H1 (cell line): ENCODE measurements around the gene MSH4. TPM values are rescaled to one million over a fixed set of nuclear protein-coding genes. Genes with fewer than 3 reads are reported as not detected.

ENCODE experiments used
- CTCF ChIA-PET: fragments of 300-600 bp; sonication (Branson Sonifier 250); formaldehyde crosslinking; loops from one replicate; lab custom pipeline; 2021; ENCODE audit not compliant: partially characterized antibody; lab: Charles Lee
- POLR2A ChIA-PET: fragments of 300-600 bp; sonication (Branson Sonifier 250); formaldehyde crosslinking; loops from one replicate; lab custom pipeline; 2021; ENCODE audit warnings: inconsistent platforms; ENCODE audit not compliant: partially characterized antibody; lab: Charles Lee
- DNase-seq, 2 experiments: peaks; one replicate each; pipeline versions ENCODE4 v3.0.0 to v3.0.0-alpha.2; 2010 to 2022; ENCODE audit warnings: low spot score in 2 of 2, low read depth in 1 of 2, mixed read lengths in 1 of 2
- FAIRE-seq: peaks from 2 replicates; lab custom pipeline; 2011; peaks lifted over from hg19 to GRCh38; lab: Jason Lieb, UNC
- H2AFZ ChIP-seq: 2 replicates; pipeline ENCODE4 v1.8.1; 2012; ENCODE audit warnings: low read length, inconsistent platforms
- H2AK5ac ChIP-seq: 2 replicates; pipeline ENCODE4 v1.6.1; 2013; ENCODE audit warnings: low read depth, low read length
- H2BK120ac ChIP-seq: replicated peaks from 2 replicates; pipeline ENCODE3; 2013; ENCODE audit warnings: low read depth, low read length, inconsistent platforms
- H2BK12ac ChIP-seq: 2 replicates; pipeline ENCODE4 v1.6.1; 2013; ENCODE audit warnings: low read depth, low read length
- H2BK15ac ChIP-seq: 2 replicates; pipeline ENCODE4 v1.6.1; 2013; ENCODE audit warnings: low read length
- H2BK20ac ChIP-seq: 2 replicates; pipeline ENCODE4 v1.6.1; 2013; ENCODE audit warnings: low read length
- H2BK5ac ChIP-seq: 2 replicates; pipeline ENCODE4 v1.6.1; 2013; ENCODE audit warnings: low read depth, low read length
- H3K14ac ChIP-seq: 2 replicates; pipeline ENCODE4 v1.6.1; 2013; ENCODE audit warnings: inconsistent platforms; ENCODE audit not compliant: insufficient read length
- H3K18ac ChIP-seq: 2 replicates; pipeline ENCODE4 v1.6.1; 2013; ENCODE audit warnings: low read length; ENCODE audit errors: extremely low read depth
- H3K23ac ChIP-seq: 2 replicates; pipeline ENCODE4 v1.6.1; 2013; ENCODE audit warnings: inconsistent platforms; ENCODE audit not compliant: insufficient read length
- H3K23me2 ChIP-seq: 2 replicates; pipeline ENCODE4 v1.6.1; 2013; ENCODE audit warnings: low read depth, low read length
- H3K27ac ChIP-seq: 2 replicates; pipeline ENCODE4 v1.6.1; 2011; ENCODE audit warnings: low read depth, low read length, inconsistent platforms
- H3K27me3 ChIP-seq, 4 experiments: replicated peaks in 1 of 4; 1 replicate in 1 of 4; 2 replicates in 3 of 4; pipeline versions ENCODE4 v1.6.1 to v1.8.1; 2011 to 2013; ENCODE audit warnings: low read length in 3 of 4, mild to moderate bottlenecking in 3 of 4, inconsistent platforms in 2 of 4, mixed read lengths in 2 of 4, moderate library complexity in 1 of 4; ENCODE audit not compliant: control insufficient read depth in 3 of 4, insufficient read depth in 3 of 4; ENCODE audit errors: extremely low read depth in 1 of 4
- H3K36me3 ChIP-seq, 4 experiments: 2 replicates each; pipeline versions ENCODE4 v1.6.1 to v1.8.1; 2011 to 2013; ENCODE audit warnings: mild to moderate bottlenecking in 4 of 4, low read length in 3 of 4, moderate library complexity in 2 of 4, control low read depth in 1 of 4, inconsistent platforms in 1 of 4; ENCODE audit not compliant: insufficient read depth in 4 of 4, control insufficient read depth in 2 of 4
- H3K4ac ChIP-seq: replicated peaks from 2 replicates; pipeline ENCODE3; 2013; ENCODE audit warnings: low read length, low read depth, mixed read lengths, inconsistent platforms; ENCODE audit not compliant: insufficient read length
- H3K4me1 ChIP-seq, 4 experiments: replicated peaks in 1 of 4; 1 replicate in 1 of 4; 2 replicates in 3 of 4; pipeline versions ENCODE4 v1.6.1 to v1.8.1; 2011 to 2013; ENCODE audit warnings: low read length in 3 of 4, inconsistent platforms in 2 of 4, mixed read lengths in 1 of 4; ENCODE audit not compliant: insufficient read depth in 4 of 4, control insufficient read depth in 3 of 4
- H3K4me2 ChIP-seq, 2 experiments: 2 replicates each; pipeline versions ENCODE4 v1.6.1 to v1.8.1; 2011 to 2013; ENCODE audit warnings: low read depth in 2 of 2, low read length in 2 of 2, control low read depth in 1 of 2, inconsistent platforms in 1 of 2, mild to moderate bottlenecking in 1 of 2; ENCODE audit not compliant: insufficient read depth in 1 of 2
- H3K4me3 ChIP-seq, 4 experiments: fragments of 200-600, 300-600 bp in 1 of 4; sonication (generic), shearing (Covaris generic), sonication (Bioruptor Twin) in 1 of 4; 2 replicates each; pipeline versions ENCODE4 v1.5.1 to v1.8.1; 2011 to 2016; ENCODE audit warnings: low read length in 4 of 4, low read depth in 3 of 4, control low read depth in 2 of 4, inconsistent platforms in 2 of 4, mild to moderate bottlenecking in 2 of 4, mixed read lengths in 1 of 4, moderate library complexity in 1 of 4; ENCODE audit not compliant: insufficient read depth in 2 of 4; ENCODE audit errors: extremely low read depth in 1 of 4
- H3K56ac ChIP-seq: replicated peaks from 2 replicates; pipeline ENCODE3; 2013; ENCODE audit warnings: low read depth, mild to moderate bottlenecking, mixed read lengths, low read length, inconsistent platforms; ENCODE audit not compliant: insufficient read length
- H3K79me1 ChIP-seq: 2 replicates; pipeline ENCODE4 v1.6.1; 2013; ENCODE audit warnings: low read depth, low read length, control low read depth
- H3K79me2 ChIP-seq, 2 experiments: 2 replicates each; pipeline versions ENCODE4 v1.6.1 to v1.8.1; 2012 to 2013; ENCODE audit warnings: low read length in 2 of 2, mild to moderate bottlenecking in 2 of 2, inconsistent platforms in 1 of 2; ENCODE audit not compliant: insufficient read depth in 2 of 2, control insufficient read depth in 1 of 2
- H3K9ac ChIP-seq, 4 experiments: replicated peaks in 1 of 4; 1 replicate in 1 of 4; 2 replicates in 3 of 4; pipeline versions ENCODE4 v1.6.1 to v1.8.1; 2011 to 2013; ENCODE audit warnings: low read depth in 3 of 4, low read length in 3 of 4, control low read depth in 2 of 4, mild to moderate bottlenecking in 2 of 4, moderate library complexity in 2 of 4, inconsistent platforms in 1 of 4; ENCODE audit errors: extremely low read depth in 1 of 4
- H3K9me3 ChIP-seq, 2 experiments: 2 replicates each; pipeline versions ENCODE4 v1.6.1 to v1.8.1; 2012 to 2013; ENCODE audit warnings: mild to moderate bottlenecking in 2 of 2, moderate library complexity in 2 of 2, control low read depth in 1 of 2, inconsistent platforms in 1 of 2, low read depth in 1 of 2, low read length in 1 of 2, mixed read lengths in 1 of 2; ENCODE audit not compliant: insufficient read depth in 2 of 2
- H4K20me1 ChIP-seq, 2 experiments: replicated peaks in 1 of 2; 2 replicates each; pipeline versions ENCODE3 to v1.8.1; 2011 to 2013; ENCODE audit warnings: inconsistent platforms in 2 of 2, low read length in 2 of 2, mild to moderate bottlenecking in 1 of 2; ENCODE audit not compliant: insufficient read depth in 2 of 2, control insufficient read depth in 1 of 2
- H4K5ac ChIP-seq: 2 replicates; pipeline ENCODE4 v1.6.1; 2013; ENCODE audit warnings: low read length, low read depth, mixed read lengths, inconsistent platforms; ENCODE audit not compliant: insufficient read length
- H4K8ac ChIP-seq: 2 replicates; pipeline ENCODE4 v1.8.0; 2013; ENCODE audit warnings: mild to moderate bottlenecking, moderate library complexity, low read length, inconsistent platforms; ENCODE audit not compliant: insufficient read depth; ENCODE audit errors: extremely low read depth
- H4K91ac ChIP-seq: replicated peaks from 2 replicates; pipeline ENCODE3; 2013; ENCODE audit warnings: low read length, mixed read lengths, inconsistent platforms; ENCODE audit not compliant: insufficient read length
- CHD1 ChIP-seq: IDR thresholded peaks from 2 replicates; pipeline ENCODE4 v1.6.1; 2012; ENCODE audit warnings: low read depth, low read length, improper control_type of control experiment
- KDM1A ChIP-seq: fragments of 200-600, 300-600 bp; sonication (generic); IDR thresholded peaks from 2 replicates; pipeline ENCODE4 v1.7.1; 2016; ENCODE audit warnings: mild to moderate bottlenecking, low read length, borderline replicate concordance
- MAX ChIP-seq: IDR thresholded peaks from 2 replicates; pipeline ENCODE4 v1.6.1; 2012; ENCODE audit warnings: inconsistent platforms
- SIRT6 ChIP-seq: IDR thresholded peaks from one replicate; pipeline ENCODE4 v1.7.1; 2012; ENCODE audit warnings: low read length, inconsistent platforms
- SP2 ChIP-seq: IDR thresholded peaks from 2 replicates; pipeline ENCODE4 v1.6.1; 2012; ENCODE audit warnings: mild to moderate bottlenecking, low read length, inconsistent platforms
- WGBS, 2 experiments: shearing (Covaris generic) in 1 of 2; methylation state at CpG; one replicate each; pipeline versions ENCODE4 v1.1.6 to v1.1.7; 2013 to 2015; ENCODE audit warnings: low lambda C conversion rate in 2 of 2, mixed read lengths in 2 of 2, inconsistent platforms in 1 of 2, low coverage in 1 of 2, missing lambda C conversion rate in 1 of 2; ENCODE audit not compliant: insufficient replicate concordance in 2 of 2, insufficient coverage in 1 of 2, insufficient read length in 1 of 2; ENCODE audit errors: extremely low coverage in 1 of 2, missing lambda C conversion rate in 1 of 2; 5-methylcytosine and 5-hydroxymethylcytosine counted together
- polyA plus RNA-seq, 7 experiments: library from polyadenylated mRNA; depleted of rRNA in 3 of 7; stranded (reverse) in 5 of 7; unstranded in 2 of 7; fragments of >200 nt in 5 of 7; fragments of 200-250 nt in 2 of 7; gene quantifications; 1 replicate in 5 of 7; 2 replicates in 1 of 7; 4 replicates in 1 of 7; pipeline versions ENCODE4 v1.2.1 to v1.2.3, GENCODE V29; 2011 to 2013; ENCODE audit warnings: missing spikeins in 2 of 7, mixed read lengths in 2 of 7
- total RNA-seq: library from RNA; stranded (reverse); fragmentation: NEBNext Ultra II Directional; extraction: Animal tissue kit (Norgen Biotek cat#: 25700); gene quantifications from 2 replicates; pipeline ENCODE4 v1.2.1, GENCODE V29; 2021

Gene MSH4
- total and polyA plus RNA-seq, 2 of the 8 experiments (the other 6 are each of a cell fraction or from before 2014, with no cell fraction given) = 0.03 to 0.22 TPM

GRCh38 chr1:75794382-75794781 is 2.3 kb upstream of the MSH4 start:
- no peak overlapping the region for H3K23ac ChIP-seq
- H2AFZ ChIP-seq = no peak overlapping the region
- H4K5ac ChIP-seq = no peak overlapping the region
- peaks cover 23 to 86% (median 58%) of the 10 kb centered on the region in 4 experiments for H3K36me3 ChIP-seq
- H4K91ac ChIP-seq = no peak overlapping the region
- FAIRE-seq = no peak
- no peak overlapping the region for H2AK5ac ChIP-seq
- no peaks in the 10 kb centered on the region; a peak in 2 of 7 replicates for H3K4me1 ChIP-seq
- no peak overlapping the region for H3K4me2 ChIP-seq
- peaks cover 8 to 12% of the 10 kb centered on the region in 2 experiments for H4K20me1 ChIP-seq
- H3K23me2 ChIP-seq = no peaks in the 10 kb centered on the region
- no peak overlapping the region for H2BK120ac ChIP-seq
- no peaks in the 10 kb centered on the region for H3K27me3 ChIP-seq
- H3K79me2 ChIP-seq = peaks cover 0 to 30% of the 10 kb centered on the region in 2 experiments; a peak in 2 of 4 replicates
- no peak overlapping the region for H3K4me3 ChIP-seq
- H3K18ac ChIP-seq = no peak overlapping the region
- H3K27ac ChIP-seq = no peak overlapping the region
- no peak overlapping the region for H3K9ac ChIP-seq
- no peak overlapping the region for H2BK12ac ChIP-seq
- H3K14ac ChIP-seq = no peak overlapping the region
- no peak overlapping the region for H3K4ac ChIP-seq
- H3K56ac ChIP-seq = no peak overlapping the region
- H3K79me1 ChIP-seq = no peaks in the 10 kb centered on the region; the same call in 1 of the 2 replicates
- no peak overlapping the region for H2BK5ac ChIP-seq
- 94% methylated on average over 2 of the region's 2 CpGs; no CpG with 5 or more reads in 1 of the 2 experiments for WGBS, 2 experiments
- DNase-seq = no peak
- H4K8ac ChIP-seq = no peak overlapping the region
- CTCF ChIA-PET = no interaction called here
- H2BK15ac ChIP-seq = no peak overlapping the region
- no peak overlapping the region for H2BK20ac ChIP-seq
- H3K9me3 ChIP-seq = no peaks in the 10 kb centered on the region
- POLR2A ChIA-PET = interaction anchor here (6.5 kb wide), 1 partner anchor 8 kb away, joined by 112 read pairs; the partner anchor contains the start of gene RABGGTB
- TF ChIP-seq SP2 (no peak), MAX (no peak), CHD1 (no peak), SIRT6 (no peak), KDM1A (no peak)
